ENCODE data around the gene IMPDH1.
A peak's percentile ranks its signal among the peaks of the same experiment; 100 is the strongest.
"Not testable (repeated sequence)": the region's sequence is repeated elsewhere in the genome, so short reads cannot be mapped to it uniquely, and the experiment has no call there.

IMPDH1 gene

DNA sequence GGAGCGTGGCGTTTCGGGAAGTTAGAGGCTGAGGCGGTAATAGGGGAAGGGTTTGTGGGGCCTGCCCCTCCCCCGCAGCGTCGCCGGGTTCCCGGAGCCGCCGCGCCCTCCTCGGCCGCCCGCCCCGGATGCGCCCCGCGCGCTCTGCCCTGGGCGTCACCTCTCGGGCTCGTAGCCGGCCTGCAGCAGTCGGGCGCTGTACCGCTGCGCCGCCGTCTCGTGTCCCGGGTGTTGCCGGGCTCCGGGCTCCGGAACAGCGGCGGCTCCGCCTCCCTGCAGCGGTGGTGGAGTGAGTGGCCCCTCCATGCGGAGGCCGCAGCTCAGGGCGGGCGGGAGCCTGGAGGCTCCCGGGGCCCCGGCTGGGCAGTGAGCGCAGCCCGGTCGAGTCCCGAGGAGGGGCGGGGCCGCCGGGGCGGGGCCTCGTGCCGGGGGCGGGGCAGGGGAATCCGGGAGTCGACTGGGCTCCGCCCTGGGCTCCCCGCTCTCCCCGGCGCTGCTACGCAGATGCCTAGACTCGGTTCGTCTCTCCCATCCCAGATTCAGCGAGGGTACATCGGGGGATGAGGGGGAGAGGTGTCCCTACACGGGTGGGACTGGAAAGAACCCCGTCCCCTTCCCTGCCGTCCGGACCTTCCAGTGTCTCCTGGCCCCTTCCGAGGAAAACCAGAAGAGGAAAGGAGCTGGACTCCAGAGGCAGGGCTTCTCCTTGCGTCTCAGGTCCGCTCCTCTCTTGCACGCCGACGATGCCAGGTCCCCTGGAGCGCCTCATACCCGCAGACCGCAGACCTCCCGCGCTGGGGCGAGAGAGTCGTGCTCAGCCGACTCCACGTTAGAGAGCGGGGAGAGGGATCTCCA lies at the start of gene IMPDH1:
Gene IMPDH1 (minus strand): TSS at position 387 of the 855 bp plus-strand sequence. CDS start 81 bp downstream, at position 306.
- peaks cover 6 to 52% (median 46%) of the 10 kb centered on the region in 5 donors for H3K4me1 ChIP-seq (ENCODE audit: control insufficient read depth in 5 of 5, insufficient read depth in 5 of 5, low read length in 5 of 5)
- H3K36me3 ChIP-seq (ENCODE audit: control insufficient read depth in 5 of 5, insufficient read depth in 5 of 5, low read length in 5 of 5) = no peaks in the 10 kb centered on the region
- peak within 1 kb of the TSS; percentile 66 to 93 (median 78) for H3K9ac ChIP-seq (ENCODE audit: low read length in 5 of 5)
- no peaks in the 10 kb centered on the region for H3K27me3 ChIP-seq (ENCODE audit: control insufficient read depth in 5 of 5, insufficient read depth in 4 of 5, low read length in 5 of 5)
- H3K4me3 ChIP-seq (ENCODE audit: low read depth in 1 of 5, low read length in 5 of 5) = peak within 1 kb of the TSS; percentile 80 to 95 (median 87)
- peak within 1 kb of the TSS; percentile 67 for H3K27ac ChIP-seq (ENCODE audit: low read depth, low read length)
- no peaks in the 10 kb centered on the region for H3K9me3 ChIP-seq (ENCODE audit: control insufficient read depth in 5 of 5, low read length in 5 of 5)

DNA sequence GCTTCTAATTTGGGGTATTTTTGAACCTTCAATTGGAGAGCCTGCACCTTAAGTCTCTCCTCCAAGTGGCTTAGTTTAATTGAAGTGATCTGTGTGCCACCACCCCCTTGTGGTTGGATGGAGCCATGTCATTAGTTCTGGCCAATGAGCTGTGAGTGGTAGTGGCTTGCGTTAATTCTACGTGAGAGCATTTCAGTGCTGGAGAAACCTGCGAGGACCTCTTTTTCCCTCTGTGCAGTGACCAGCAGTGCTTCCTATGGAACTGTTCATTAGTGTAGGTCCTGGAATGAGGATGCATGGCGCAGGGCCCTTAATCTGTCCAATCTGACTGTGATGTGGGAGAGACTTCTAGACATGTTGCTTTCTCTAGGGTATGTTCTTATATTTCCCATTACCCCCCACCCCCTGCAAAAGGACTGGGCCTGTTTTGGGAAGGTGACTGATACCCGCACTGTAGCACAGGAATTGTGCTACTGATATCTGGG lies 49.7 kb upstream of the IMPDH1 start:
- Histone ChIP-seq H3K36me3 (ENCODE audit: control insufficient read depth in 5 of 5, insufficient read depth in 5 of 5, low read length in 5 of 5) (peaks cover 0 to 11% (median 7%) of the 10 kb centered on the region in 5 donors), H3K9me3 (ENCODE audit: control insufficient read depth in 5 of 5, low read length in 5 of 5) (no peaks in the 10 kb centered on the region), H3K4me3 (ENCODE audit: low read depth in 1 of 5, low read length in 5 of 5) (peak overlapping the region in 3 of 5 donors; percentile 11 to 34 (median 23)), H3K9ac (ENCODE audit: low read length in 5 of 5) (peak overlapping the region in 2 of 5 donors; percentile 26 to 76), H3K4me1 (ENCODE audit: control insufficient read depth in 5 of 5, insufficient read depth in 5 of 5, low read length in 5 of 5) (peaks cover 4 to 58% (median 51%) of the 10 kb centered on the region in 5 donors), H3K27me3 (ENCODE audit: control insufficient read depth in 5 of 5, insufficient read depth in 4 of 5, low read length in 5 of 5) (no peaks in the 10 kb centered on the region), H3K27ac (ENCODE audit: low read depth, low read length) (peak overlapping the region; percentile 99)

DNA sequence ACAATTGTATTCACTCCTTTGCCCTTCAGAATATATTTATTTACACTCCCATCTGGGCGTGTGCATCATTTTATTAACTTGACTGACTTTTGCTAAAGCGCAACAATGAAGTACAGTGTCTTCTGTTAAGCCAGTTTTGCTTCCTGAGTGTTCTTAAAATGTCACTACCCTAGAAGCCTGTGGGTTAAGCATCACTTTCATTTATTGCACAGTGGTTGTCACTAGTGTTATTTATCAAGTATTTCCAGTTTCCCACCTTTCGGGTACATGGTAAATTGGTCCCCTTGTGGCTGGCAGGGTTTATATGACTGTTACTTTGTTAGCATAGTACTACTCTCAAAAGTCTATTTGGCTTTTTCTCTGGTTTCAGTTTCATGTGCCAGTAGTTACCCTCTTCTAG lies 49.2 kb upstream of the IMPDH1 start:
- H3K27ac ChIP-seq (ENCODE audit: low read depth, low read length) = peak overlapping the region; percentile 99
- peak overlapping the region; percentile 14 to 98 (median 93) for H3K4me3 ChIP-seq (ENCODE audit: low read depth in 1 of 5, low read length in 5 of 5)
- H3K9ac ChIP-seq (ENCODE audit: low read length in 5 of 5) = peak overlapping the region in 4 of 5 donors; percentile 8 to 98 (median 54)
- peaks cover 4 to 60% (median 54%) of the 10 kb centered on the region in 5 donors for H3K4me1 ChIP-seq (ENCODE audit: control insufficient read depth in 5 of 5, insufficient read depth in 5 of 5, low read length in 5 of 5)
- H3K9me3 ChIP-seq (ENCODE audit: control insufficient read depth in 5 of 5, low read length in 5 of 5) = no peaks in the 10 kb centered on the region
- H3K27me3 ChIP-seq (ENCODE audit: control insufficient read depth in 5 of 5, insufficient read depth in 4 of 5, low read length in 5 of 5) = no peaks in the 10 kb centered on the region
- H3K36me3 ChIP-seq (ENCODE audit: control insufficient read depth in 5 of 5, insufficient read depth in 5 of 5, low read length in 5 of 5) = peaks cover 0 to 11% (median 7%) of the 10 kb centered on the region in 5 donors

DNA sequence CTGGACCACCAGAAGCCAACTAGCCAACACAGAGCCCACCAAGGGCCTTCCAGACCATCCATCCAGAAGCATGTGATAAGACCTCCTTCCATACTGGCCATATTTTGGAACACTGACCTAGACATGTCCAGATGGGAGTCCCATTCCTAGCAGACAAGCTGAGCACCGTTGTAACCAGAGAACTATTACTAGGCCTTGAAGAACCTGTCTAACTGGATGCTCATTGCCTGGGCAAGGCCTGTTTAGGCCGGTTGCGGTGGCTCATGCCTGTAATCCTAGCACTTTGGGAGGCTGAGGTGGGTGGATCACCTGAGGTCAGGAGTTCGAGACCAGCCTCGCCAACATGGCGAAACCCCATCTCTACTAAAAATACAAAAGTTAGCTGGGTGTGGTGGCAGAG lies 47.6 kb upstream of the IMPDH1 start:
- Histone ChIP-seq H3K36me3 (ENCODE audit: control insufficient read depth in 5 of 5, insufficient read depth in 5 of 5, low read length in 5 of 5) (peaks cover 0 to 11% (median 7%) of the 10 kb centered on the region in 5 donors), H3K9ac (ENCODE audit: low read length in 5 of 5) (peak overlapping the region; percentile 66 to 98 (median 76)), H3K4me1 (ENCODE audit: control insufficient read depth in 5 of 5, insufficient read depth in 5 of 5, low read length in 5 of 5) (peaks cover 6 to 74% (median 60%) of the 10 kb centered on the region in 5 donors), H3K4me3 (ENCODE audit: low read depth in 1 of 5, low read length in 5 of 5) (peak overlapping the region; percentile 87 to 98 (median 94)), H3K27ac (ENCODE audit: low read depth, low read length) (peak overlapping the region; percentile 99)
- H3K9me3 ChIP-seq (ENCODE audit: control insufficient read depth in 5 of 5, low read length in 5 of 5); H3K27me3 ChIP-seq (ENCODE audit: control insufficient read depth in 5 of 5, insufficient read depth in 4 of 5, low read length in 5 of 5): not testable (repeated sequence)

DNA sequence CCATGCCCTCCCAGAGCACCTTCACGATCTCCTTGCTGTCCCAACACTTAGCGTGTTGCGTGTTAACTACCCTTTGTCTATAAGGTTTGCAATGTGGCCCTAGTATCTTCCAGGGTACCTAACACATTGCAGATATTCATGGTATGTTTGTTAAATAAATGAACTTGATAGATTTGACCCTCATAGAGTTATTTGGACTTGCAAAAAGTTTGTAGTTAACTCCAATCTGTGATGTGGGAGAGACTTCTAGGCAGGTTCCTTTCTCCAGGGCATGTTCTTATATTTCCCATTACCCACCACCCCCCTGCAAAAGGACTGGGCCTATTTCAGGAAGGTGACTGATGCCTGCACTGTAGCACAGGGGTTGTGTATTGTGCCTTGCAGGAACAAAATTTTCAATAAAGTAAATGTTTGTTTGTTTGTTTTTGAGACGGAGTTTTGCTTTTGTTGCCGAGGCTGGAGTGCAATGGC lies 46.5 kb upstream of the IMPDH1 start:
- H3K4me3 ChIP-seq (ENCODE audit: low read depth in 1 of 5, low read length in 5 of 5) = peak overlapping the region; percentile 87 to 98 (median 94)
- H3K27me3 ChIP-seq (ENCODE audit: control insufficient read depth in 5 of 5, insufficient read depth in 4 of 5, low read length in 5 of 5) = no peaks in the 10 kb centered on the region
- peak overlapping the region; percentile 76 to 98 (median 91) for H3K9ac ChIP-seq (ENCODE audit: low read length in 5 of 5)
- no peaks in the 10 kb centered on the region for H3K9me3 ChIP-seq (ENCODE audit: control insufficient read depth in 5 of 5, low read length in 5 of 5)
- peaks cover 0 to 11% (median 7%) of the 10 kb centered on the region in 5 donors for H3K36me3 ChIP-seq (ENCODE audit: control insufficient read depth in 5 of 5, insufficient read depth in 5 of 5, low read length in 5 of 5)
- H3K27ac ChIP-seq (ENCODE audit: low read depth, low read length) = peak overlapping the region; percentile 99
- peaks cover 6 to 73% (median 60%) of the 10 kb centered on the region in 5 donors for H3K4me1 ChIP-seq (ENCODE audit: control insufficient read depth in 5 of 5, insufficient read depth in 5 of 5, low read length in 5 of 5)

DNA sequence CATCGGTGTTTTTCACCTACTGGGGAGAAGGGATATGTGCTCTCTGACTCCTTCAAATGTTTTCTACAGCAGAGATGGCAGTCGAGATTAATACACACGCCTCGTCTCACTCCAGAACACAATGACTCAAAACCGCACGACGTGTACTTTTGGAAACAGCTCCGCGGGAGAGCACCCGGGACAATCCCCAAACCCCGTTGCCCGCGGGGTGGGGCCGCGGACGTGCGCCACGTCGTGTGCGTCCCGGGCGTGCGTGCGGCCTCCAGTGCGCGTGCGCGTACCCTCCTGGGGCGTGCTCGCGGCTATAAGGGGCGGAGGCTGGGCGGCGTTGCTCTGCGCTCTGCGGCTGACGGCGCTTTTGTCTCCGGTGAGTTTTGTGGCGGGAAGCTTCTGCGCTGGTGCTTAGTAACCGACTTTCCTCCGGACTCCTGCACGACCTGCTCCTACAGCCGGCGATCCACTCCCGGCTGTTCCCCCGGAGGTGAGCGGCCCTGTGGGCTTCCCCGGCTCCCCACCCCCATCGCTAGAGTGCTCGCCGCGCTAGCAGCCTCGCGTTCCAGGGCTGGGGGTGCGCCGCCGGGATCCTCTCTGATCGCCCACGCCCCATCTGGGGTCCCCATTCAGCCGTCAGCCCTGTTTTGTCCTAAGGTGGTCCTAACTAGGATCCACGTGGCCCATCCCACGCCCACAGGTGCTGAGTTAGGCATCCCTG lies 45.9 kb upstream of the IMPDH1 start, which contains the start of gene HILPDA:
Gene HILPDA (plus strand): TSS at position 336 of the 712 bp plus-strand sequence. CDS start 1,391 bp downstream, outside the sequence.
- H3K4me1 ChIP-seq (ENCODE audit: control insufficient read depth in 5 of 5, insufficient read depth in 5 of 5, low read length in 5 of 5) = peaks cover 6 to 75% (median 62%) of the 10 kb centered on the region in 5 donors

DNA sequence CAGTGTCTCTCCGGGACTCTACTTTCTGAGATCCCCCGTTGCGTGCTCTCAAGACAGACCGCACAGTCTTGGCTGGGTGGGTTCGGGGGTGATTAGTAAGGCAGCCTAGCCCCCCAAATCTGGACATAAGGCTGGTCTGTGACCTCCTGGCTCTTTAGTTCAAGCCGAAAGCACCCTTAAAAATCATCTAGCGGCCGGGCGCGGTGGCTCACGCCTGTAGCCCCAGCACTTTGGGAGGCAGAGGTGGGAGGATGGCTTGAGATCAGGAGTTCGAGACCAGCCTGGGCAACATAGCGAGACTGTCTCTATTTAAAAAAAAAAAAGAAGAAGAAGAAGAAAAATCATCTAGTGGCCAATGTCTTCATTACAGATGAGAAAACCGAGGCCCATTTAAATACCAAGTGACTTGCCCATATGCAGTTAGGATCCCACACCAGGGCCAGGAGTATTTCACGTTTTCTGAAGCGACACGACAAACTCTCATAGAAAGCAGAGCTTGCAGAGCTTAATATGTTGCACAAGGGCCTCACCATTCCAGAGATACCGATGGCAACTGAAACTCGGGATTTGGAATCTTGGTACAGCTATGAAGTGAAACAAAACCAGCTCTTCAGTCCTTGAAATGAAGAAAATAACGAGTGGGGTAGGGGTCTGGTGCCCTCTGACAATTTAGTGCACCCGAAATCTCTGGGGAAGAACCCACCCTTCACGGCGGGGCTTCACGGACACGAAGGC lies 45.2 kb upstream of the IMPDH1 start:
- Histone ChIP-seq H3K4me1 (ENCODE audit: control insufficient read depth in 5 of 5, insufficient read depth in 5 of 5, low read length in 5 of 5) (peaks cover 6 to 77% (median 61%) of the 10 kb centered on the region in 5 donors), H3K36me3 (ENCODE audit: control insufficient read depth in 5 of 5, insufficient read depth in 5 of 5, low read length in 5 of 5) (peaks cover 0 to 11% (median 7%) of the 10 kb centered on the region in 5 donors), H3K4me3 (ENCODE audit: low read depth in 1 of 5, low read length in 5 of 5) (peak overlapping the region; percentile 73 to 97 (median 93))

More for the DNA sequence above, 45.9 kb upstream of the IMPDH1 start, which contains the start of gene HILPDA:
- H3K27me3 ChIP-seq (ENCODE audit: control insufficient read depth in 5 of 5, insufficient read depth in 4 of 5, low read length in 5 of 5) = no peaks in the 10 kb centered on the region
- H3K36me3 ChIP-seq (ENCODE audit: control insufficient read depth in 5 of 5, insufficient read depth in 5 of 5, low read length in 5 of 5) = peaks cover 0 to 11% (median 7%) of the 10 kb centered on the region in 5 donors
- H3K9me3 ChIP-seq (ENCODE audit: control insufficient read depth in 5 of 5, low read length in 5 of 5) = no peaks in the 10 kb centered on the region
- H3K27ac ChIP-seq (ENCODE audit: low read depth, low read length) = peak within 1 kb of the TSS; percentile 99
- H3K9ac ChIP-seq (ENCODE audit: low read length in 5 of 5) = peak within 1 kb of the TSS; percentile 87 to 98 (median 93)
- peak within 1 kb of the TSS; percentile 87 to 98 (median 94) for H3K4me3 ChIP-seq (ENCODE audit: low read depth in 1 of 5, low read length in 5 of 5)

DNA sequence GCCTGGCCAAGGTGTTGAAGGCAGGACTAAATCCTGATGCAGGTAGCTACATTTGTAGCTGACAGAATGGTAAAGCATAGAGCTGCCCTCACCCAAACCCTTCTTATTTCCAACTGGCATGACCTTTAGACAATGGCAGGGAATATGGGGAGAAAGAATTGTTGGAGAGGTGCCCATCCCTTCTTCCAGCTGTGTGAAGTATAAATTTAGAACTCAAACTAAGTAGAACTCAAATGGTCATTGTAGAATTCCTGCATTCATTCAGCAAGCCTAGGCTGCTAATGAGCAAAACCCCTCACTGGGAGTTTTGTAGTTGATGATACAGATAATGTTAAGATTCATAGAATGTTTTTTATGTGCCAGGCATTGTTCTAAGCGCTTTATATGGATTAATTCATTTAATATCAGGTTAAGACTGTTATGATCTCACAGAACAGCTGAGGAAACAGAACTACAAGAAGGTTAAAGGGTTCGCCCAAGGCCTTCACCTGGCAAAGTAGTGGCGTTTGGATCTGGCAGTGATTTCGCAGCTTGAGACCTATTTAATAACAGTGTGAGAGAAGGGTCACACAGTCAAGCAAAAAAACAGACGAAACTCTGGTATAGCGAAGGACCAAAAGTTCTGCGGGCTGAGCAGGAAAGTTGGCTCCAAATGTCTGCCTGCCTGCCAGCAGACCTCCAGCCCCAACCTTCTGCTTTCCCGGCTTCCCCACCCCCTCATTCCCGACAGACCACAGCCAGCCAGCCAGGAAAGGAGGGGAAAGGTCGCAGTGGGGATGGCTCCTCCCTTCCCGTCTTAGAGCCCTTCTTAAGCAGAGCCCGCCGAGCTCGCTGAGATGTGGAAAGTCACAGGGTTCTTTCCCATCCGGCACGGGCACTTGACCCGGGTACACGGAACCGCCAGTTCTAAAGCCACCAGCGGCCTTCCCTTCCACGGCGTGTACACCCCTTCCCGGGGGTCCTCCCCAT lies 44.3 kb upstream of the IMPDH1 start:
- no peaks in the 10 kb centered on the region for H3K27me3 ChIP-seq (ENCODE audit: control insufficient read depth in 5 of 5, insufficient read depth in 4 of 5, low read length in 5 of 5)
- peak overlapping the region in 3 of 5 donors; percentile 31 to 93 (median 45) for H3K4me3 ChIP-seq (ENCODE audit: low read depth in 1 of 5, low read length in 5 of 5)
- H3K36me3 ChIP-seq (ENCODE audit: control insufficient read depth in 5 of 5, insufficient read depth in 5 of 5, low read length in 5 of 5) = peaks cover 0 to 11% (median 7%) of the 10 kb centered on the region in 5 donors
- peak overlapping the region; percentile 50 to 98 (median 72) for H3K9ac ChIP-seq (ENCODE audit: low read length in 5 of 5)
- H3K4me1 ChIP-seq (ENCODE audit: control insufficient read depth in 5 of 5, insufficient read depth in 5 of 5, low read length in 5 of 5) = peaks cover 6 to 70% (median 55%) of the 10 kb centered on the region in 5 donors
- H3K9me3 ChIP-seq (ENCODE audit: control insufficient read depth in 5 of 5, low read length in 5 of 5) = no peaks in the 10 kb centered on the region
- H3K27ac ChIP-seq (ENCODE audit: low read depth, low read length) = peak overlapping the region; percentile 99

More for the DNA sequence above, 45.2 kb upstream of the IMPDH1 start:
- H3K9ac ChIP-seq (ENCODE audit: low read length in 5 of 5) = peak overlapping the region; percentile 50 to 98 (median 92)
- no peaks in the 10 kb centered on the region for H3K9me3 ChIP-seq (ENCODE audit: control insufficient read depth in 5 of 5, low read length in 5 of 5)
- H3K27ac ChIP-seq (ENCODE audit: low read depth, low read length) = peak overlapping the region; percentile 99
- H3K27me3 ChIP-seq (ENCODE audit: control insufficient read depth in 5 of 5, insufficient read depth in 4 of 5, low read length in 5 of 5) = no peaks in the 10 kb centered on the region
